ENCODE measurements around the gene TMEM39A. TPM values are rescaled to one million over a fixed set of nuclear protein-coding genes. Genes with fewer than 3 reads are reported as not detected.

TMEM39A gene
- total and polyA plus RNA-seq, 10 of the 15 experiments (the other 5 are each of a cell fraction or from before 2014, with no cell fraction given) = 10.8 to 44.7 (median 33.2) TPM

DNA sequence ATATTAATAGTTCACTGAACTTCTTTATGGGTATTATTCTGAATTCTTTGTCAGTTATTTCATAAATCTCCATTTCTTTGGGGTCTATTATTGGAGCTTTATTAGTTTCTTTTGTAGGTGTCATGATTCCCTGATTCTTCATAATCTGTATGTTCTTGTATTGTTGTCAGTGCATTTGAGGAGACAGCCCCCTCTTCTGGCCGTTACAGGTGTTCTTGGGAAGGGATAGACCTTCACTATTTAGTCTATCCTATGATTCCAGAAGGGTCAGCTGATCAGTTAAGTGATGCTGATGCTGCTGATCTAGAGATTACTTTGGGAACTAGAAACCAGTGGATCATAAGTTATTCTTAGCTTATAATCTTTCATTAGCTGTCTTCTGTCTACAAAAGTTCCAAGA, 34.9 kb downstream of the TMEM39A start (continued):
- TF ChIP-seq RBBP5 (conservative IDR thresholded peaks at IDR 0.05) = no peak

DNA sequence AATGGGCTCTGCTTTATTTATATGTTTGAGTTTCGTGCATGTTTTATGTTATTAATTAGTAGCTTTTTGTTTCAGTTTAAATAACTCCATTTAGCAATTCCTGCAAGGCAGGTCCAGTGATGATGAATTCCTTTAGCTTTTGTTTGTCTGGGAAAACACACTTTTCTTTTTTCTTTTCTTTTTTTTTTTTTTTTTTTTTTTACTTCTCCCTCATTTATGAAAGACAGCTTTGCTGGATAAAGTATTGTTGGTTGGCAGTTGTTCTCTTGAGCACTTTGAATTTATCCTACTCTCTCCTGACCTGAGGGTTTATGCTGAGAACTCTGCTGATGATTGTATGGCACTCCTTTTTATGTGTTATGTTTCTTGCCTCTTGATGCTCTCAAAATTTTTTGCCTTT, 35.7 kb downstream of the TMEM39A start:
- ChIA-PET CTCF (interaction anchor here (0.6 to 1.5 kb wide), 3 partner anchors 23 to 152 kb away, joined by 3 read pairs; no protein-coding TSS in a partner anchor), SMC1A (ENCODE audit: uncharacterized antibody, unreplicated experiment) (interaction anchor here (0.6 kb wide), 2 partner anchors 29 to 133 kb away, joined by 3 read pairs; no protein-coding TSS in a partner anchor), RAD21 (ENCODE audit: unreplicated experiment) (no interaction called here), POLR2A (interaction anchor here (0.6 to 0.7 kb wide), 4 partner anchors 14 to 108 kb away, joined by 3 to 4 read pairs (median 4); no protein-coding TSS in a partner anchor)
- intact Hi-C loops (cut with micrococcal nuclease; ENCODE audit: unreplicated experiment) (no loop called here), in situ Hi-C loops (cut with MboI) (no loop called here)
- Histone ChIP-seq H3K27ac (ENCODE audit: control insufficient read depth, insufficient read depth) (no peak overlapping the region), H4K20me1 (ENCODE audit: control insufficient read depth, insufficient read depth) (no peaks in the 10 kb centered on the region), H3K4me3 (no peak overlapping the region), H3K4me2 (ENCODE audit: control insufficient read depth, insufficient read depth) (no peak overlapping the region), H3K9ac (ENCODE audit: control insufficient read depth, insufficient read depth, low read length) (no peak overlapping the region), H3K4me1 (ENCODE audit: control insufficient read depth, insufficient read depth, low read length) (no peaks in the 10 kb centered on the region), H3K36me3 (ENCODE audit: control insufficient read depth in 2 of 2, insufficient read depth in 2 of 2, low read length in 1 of 2) (peaks cover 1 to 11% of the 10 kb centered on the region in 2 experiments), H2AFZ (ENCODE audit: control insufficient read depth, low read depth, low read length) (no peak overlapping the region), H3K9me3 (replicated peaks; ENCODE audit: control insufficient read depth, insufficient read depth, low read length) (peaks cover 24% of the 10 kb centered on the region), H3K27me3 (replicated peaks in 1 of 2; ENCODE audit: control insufficient read depth in 2 of 2, insufficient read depth in 2 of 2, low read length in 1 of 2) (no peaks in the 10 kb centered on the region), H3K79me2 (ENCODE audit: control insufficient read depth, insufficient read depth, low read length) (no peaks in the 10 kb centered on the region)
- BruUV-seq (replicated peaks) = no TSS peak
- WGBS (ENCODE audit: insufficient coverage, insufficient replicate concordance, low lambda C conversion rate, missing lambda C conversion rate) = 100% methylated on average over 1 of the region's 1 CpG
- FAIRE-seq (no peak), ATAC-seq (no peak), DNase-seq (ENCODE audit: low read depth, low spot score) (no peak)
- TF ChIP-seq, protein P1, sequence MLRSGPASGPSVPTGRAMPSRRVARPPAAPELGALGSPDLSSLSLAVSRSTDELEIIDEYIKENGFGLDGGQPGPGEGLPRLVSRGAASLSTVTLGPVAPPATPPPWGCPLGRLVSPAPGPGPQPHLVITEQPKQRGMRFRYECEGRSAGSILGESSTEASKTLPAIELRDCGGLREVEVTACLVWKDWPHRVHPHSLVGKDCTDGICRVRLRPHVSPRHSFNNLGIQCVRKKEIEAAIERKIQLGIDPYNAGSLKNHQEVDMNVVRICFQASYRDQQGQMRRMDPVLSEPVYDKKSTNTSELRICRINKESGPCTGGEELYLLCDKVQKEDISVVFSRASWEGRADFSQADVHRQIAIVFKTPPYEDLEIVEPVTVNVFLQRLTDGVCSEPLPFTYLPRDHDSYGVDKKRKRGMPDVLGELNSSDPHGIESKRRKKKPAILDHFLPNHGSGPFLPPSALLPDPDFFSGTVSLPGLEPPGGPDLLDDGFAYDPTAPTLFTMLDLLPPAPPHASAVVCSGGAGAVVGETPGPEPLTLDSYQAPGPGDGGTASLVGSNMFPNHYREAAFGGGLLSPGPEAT (IDR thresholded peaks at IDR 0.05; ENCODE audit: low read depth) = peak; percentile 34; the same call in 1 of the 2 replicates
- TF ChIP-seq NR2C1 (IDR thresholded peaks at IDR 0.05) (no peak), JUNB (IDR thresholded peaks at IDR 0.05) (no peak), NFIC (IDR thresholded peaks at IDR 0.05; ENCODE audit: low read depth, low read length) (no peak), MXI1 (IDR thresholded peaks at IDR 0.05; ENCODE audit: low read depth, low read length) (no peak), CBX5 (IDR thresholded peaks at IDR 0.05; ENCODE audit: low read depth) (peak; percentile 81; the same call in 1 of the 2 replicates), ZNF384 (IDR thresholded peaks at IDR 0.05; ENCODE audit: borderline replicate concordance, low read depth, low read length) (peak; percentile 61), PAX8 (IDR thresholded peaks at IDR 0.05) (no peak), HCFC1 (IDR thresholded peaks at IDR 0.05; ENCODE audit: low read length) (no peak)
- TF ChIP-seq, protein P2, sequence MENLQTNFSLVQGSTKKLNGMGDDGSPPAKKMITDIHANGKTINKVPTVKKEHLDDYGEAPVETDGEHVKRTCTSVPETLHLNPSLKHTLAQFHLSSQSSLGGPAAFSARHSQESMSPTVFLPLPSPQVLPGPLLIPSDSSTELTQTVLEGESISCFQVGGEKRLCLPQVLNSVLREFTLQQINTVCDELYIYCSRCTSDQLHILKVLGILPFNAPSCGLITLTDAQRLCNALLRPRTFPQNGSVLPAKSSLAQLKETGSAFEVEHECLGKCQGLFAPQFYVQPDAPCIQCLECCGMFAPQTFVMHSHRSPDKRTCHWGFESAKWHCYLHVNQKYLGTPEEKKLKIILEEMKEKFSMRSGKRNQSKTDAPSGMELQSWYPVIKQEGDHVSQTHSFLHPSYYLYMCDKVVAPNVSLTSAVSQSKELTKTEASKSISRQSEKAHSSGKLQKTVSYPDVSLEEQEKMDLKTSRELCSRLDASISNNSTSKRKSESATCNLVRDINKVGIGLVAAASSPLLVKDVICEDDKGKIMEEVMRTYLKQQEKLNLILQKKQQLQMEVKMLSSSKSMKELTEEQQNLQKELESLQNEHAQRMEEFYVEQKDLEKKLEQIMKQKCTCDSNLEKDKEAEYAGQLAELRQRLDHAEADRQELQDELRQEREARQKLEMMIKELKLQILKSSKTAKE (IDR thresholded peaks at IDR 0.05; ENCODE audit: low read depth, poor library complexity, severe bottlenecking) = no peak
- TF ChIP-seq, protein P3, sequence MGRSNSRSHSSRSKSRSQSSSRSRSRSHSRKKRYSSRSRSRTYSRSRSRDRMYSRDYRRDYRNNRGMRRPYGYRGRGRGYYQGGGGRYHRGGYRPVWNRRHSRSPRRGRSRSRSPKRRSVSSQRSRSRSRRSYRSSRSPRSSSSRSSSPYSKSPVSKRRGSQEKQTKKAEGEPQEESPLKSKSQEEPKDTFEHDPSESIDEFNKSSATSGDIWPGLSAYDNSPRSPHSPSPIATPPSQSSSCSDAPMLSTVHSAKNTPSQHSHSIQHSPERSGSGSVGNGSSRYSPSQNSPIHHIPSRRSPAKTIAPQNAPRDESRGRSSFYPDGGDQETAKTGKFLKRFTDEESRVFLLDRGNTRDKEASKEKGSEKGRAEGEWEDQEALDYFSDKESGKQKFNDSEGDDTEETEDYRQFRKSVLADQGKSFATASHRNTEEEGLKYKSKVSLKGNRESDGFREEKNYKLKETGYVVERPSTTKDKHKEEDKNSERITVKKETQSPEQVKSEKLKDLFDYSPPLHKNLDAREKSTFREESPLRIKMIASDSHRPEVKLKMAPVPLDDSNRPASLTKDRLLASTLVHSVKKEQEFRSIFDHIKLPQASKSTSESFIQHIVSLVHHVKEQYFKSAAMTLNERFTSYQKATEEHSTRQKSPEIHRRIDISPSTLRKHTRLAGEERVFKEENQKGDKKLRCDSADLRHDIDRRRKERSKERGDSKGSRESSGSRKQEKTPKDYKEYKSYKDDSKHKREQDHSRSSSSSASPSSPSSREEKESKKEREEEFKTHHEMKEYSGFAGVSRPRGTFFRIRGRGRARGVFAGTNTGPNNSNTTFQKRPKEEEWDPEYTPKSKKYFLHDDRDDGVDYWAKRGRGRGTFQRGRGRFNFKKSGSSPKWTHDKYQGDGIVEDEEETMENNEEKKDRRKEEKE (IDR thresholded peaks at IDR 0.05) = no peak
- TF ChIP-seq, protein P4, sequence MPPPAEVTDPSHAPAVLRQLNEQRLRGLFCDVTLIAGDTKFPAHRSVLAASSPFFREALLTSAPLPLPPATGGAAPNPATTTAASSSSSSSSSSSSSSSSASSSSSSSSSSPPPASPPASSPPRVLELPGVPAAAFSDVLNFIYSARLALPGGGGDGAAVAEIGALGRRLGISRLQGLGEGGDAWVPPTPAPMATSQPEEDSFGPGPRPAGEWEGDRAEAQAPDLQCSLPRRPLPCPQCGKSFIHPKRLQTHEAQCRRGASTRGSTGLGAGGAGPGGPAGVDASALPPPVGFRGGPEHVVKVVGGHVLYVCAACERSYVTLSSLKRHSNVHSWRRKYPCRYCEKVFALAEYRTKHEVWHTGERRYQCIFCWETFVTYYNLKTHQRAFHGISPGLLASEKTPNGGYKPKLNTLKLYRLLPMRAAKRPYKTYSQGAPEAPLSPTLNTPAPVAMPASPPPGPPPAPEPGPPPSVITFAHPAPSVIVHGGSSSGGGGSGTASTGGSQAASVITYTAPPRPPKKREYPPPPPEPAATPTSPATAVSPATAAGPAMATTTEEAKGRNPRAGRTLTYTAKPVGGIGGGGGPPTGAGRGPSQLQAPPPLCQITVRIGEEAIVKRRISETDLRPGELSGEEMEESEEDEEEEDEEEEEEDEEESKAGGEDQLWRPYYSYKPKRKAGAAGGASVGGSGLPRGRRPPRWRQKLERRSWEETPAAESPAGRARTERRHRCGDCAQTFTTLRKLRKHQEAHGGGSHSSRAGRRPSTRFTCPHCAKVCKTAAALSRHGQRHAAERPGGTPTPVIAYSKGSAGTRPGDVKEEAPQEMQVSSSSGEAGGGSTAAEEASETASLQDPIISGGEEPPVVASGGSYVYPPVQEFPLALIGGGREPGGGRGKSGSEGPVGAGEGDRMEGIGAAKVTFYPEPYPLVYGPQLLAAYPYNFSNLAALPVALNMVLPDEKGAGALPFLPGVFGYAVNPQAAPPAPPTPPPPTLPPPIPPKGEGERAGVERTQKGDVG (CRISPR knock-in tag; IDR thresholded peaks at IDR 0.05) = no peak

All from GM12878 (cell line).